CD8-positive, alpha-beta memory T cell (primary cell): ENCODE measurements around the gene ADAMTS7. TPM values are rescaled to one million over a fixed set of nuclear protein-coding genes. Genes with fewer than 3 reads are reported as not detected.

Experiments
- CTCF ChIA-PET: fragments of 350-600 bp; sonication (Branson Sonifier 250); formaldehyde crosslinking; loops from one replicate; lab custom pipeline; 2021; ENCODE audit warnings: antibody characterized with exemption; lab: Charles Lee
- POLR2A ChIA-PET: fragments of 350-600 bp; sonication (Branson Sonifier 250); formaldehyde crosslinking; loops from one replicate; lab custom pipeline; 2021; ENCODE audit warnings: antibody characterized with exemption; lab: Charles Lee
- DNase-seq, 5 donors: peaks; one replicate each; pipeline versions ENCODE4 v3.0.0 to v3.0.0-alpha.2; 2020 to 2022; ENCODE audit warnings: mixed read lengths in 1 of 5
- H3K27ac ChIP-seq: one replicate; pipeline ENCODE4 v1.7.0; 2013; ENCODE audit warnings: low read depth, mild to moderate bottlenecking, low read length, moderate library complexity
- H3K27me3 ChIP-seq: 2 replicates; pipeline ENCODE4 v1.7.0; 2013; ENCODE audit warnings: low read length, mild to moderate bottlenecking; ENCODE audit not compliant: insufficient read depth, poor library complexity, severe bottlenecking
- H3K36me3 ChIP-seq: 2 replicates; pipeline ENCODE4 v1.7.0; 2013; ENCODE audit warnings: mild to moderate bottlenecking, low read length, moderate library complexity; ENCODE audit not compliant: insufficient read depth
- H3K4me1 ChIP-seq: 2 replicates; pipeline ENCODE4 v1.7.0; 2013; ENCODE audit warnings: mild to moderate bottlenecking, low read length, moderate library complexity; ENCODE audit not compliant: insufficient read depth
- H3K4me3 ChIP-seq: 2 replicates; pipeline ENCODE4 v1.7.0; 2013; ENCODE audit warnings: mild to moderate bottlenecking, low read length
- H3K9me3 ChIP-seq: 2 replicates; pipeline ENCODE4 v1.7.0; 2013; ENCODE audit warnings: mild to moderate bottlenecking, low read length
- H3K27ac Mint-ChIP-seq, 8 donors: one replicate each; pipeline ENCODE4 v1.8.0; 2020 to 2021; ENCODE audit warnings: mixed read lengths in 8 of 8, mild to moderate bottlenecking in 6 of 8, inconsistent platforms in 3 of 8, moderate library complexity in 3 of 8
- H3K27me3 Mint-ChIP-seq, 2 donors: one replicate each; pipeline ENCODE4 v1.8.0; 2020 to 2021; ENCODE audit warnings: mixed read lengths in 2 of 2, mild to moderate bottlenecking in 1 of 2, moderate library complexity in 1 of 2
- H3K36me3 Mint-ChIP-seq, 3 donors: one replicate each; pipeline ENCODE4 v1.8.0; 2020 to 2021; ENCODE audit warnings: mixed read lengths in 3 of 3, inconsistent platforms in 1 of 3, mild to moderate bottlenecking in 1 of 3
- H3K4me1 Mint-ChIP-seq, 3 donors: one replicate each; pipeline ENCODE4 v1.8.0; 2020 to 2021; ENCODE audit warnings: mixed read lengths in 3 of 3, inconsistent platforms in 1 of 3, mild to moderate bottlenecking in 1 of 3
- H3K4me3 Mint-ChIP-seq, 7 donors: one replicate each; pipeline ENCODE4 v1.8.0; 2020 to 2021; ENCODE audit warnings: mixed read lengths in 7 of 7, mild to moderate bottlenecking in 6 of 7, moderate library complexity in 4 of 7, inconsistent platforms in 2 of 7
- H3K9me3 Mint-ChIP-seq, 5 donors: one replicate each; pipeline ENCODE4 v1.8.0; 2020 to 2022; ENCODE audit warnings: mixed read lengths in 5 of 5, mild to moderate bottlenecking in 3 of 5, moderate library complexity in 2 of 5, inconsistent platforms in 1 of 5
- polyA plus RNA-seq: library from polyadenylated mRNA; unstranded; fragments of 300-500 nt; fragmentation: Illumina TruSeq; gene quantifications from one replicate; pipeline ENCODE4 v1.2.3, GENCODE V29; 2021
- total RNA-seq, 2 experiments: library from RNA; stranded (reverse); gene quantifications; one replicate each; pipeline ENCODE4 v1.2.3, GENCODE V29; 2021

The ADAMTS7 gene
- total and polyA plus RNA-seq, 3 experiments from 2014 or later: 0.07 to 0.13 TPM; not detected in 1

DNA sequence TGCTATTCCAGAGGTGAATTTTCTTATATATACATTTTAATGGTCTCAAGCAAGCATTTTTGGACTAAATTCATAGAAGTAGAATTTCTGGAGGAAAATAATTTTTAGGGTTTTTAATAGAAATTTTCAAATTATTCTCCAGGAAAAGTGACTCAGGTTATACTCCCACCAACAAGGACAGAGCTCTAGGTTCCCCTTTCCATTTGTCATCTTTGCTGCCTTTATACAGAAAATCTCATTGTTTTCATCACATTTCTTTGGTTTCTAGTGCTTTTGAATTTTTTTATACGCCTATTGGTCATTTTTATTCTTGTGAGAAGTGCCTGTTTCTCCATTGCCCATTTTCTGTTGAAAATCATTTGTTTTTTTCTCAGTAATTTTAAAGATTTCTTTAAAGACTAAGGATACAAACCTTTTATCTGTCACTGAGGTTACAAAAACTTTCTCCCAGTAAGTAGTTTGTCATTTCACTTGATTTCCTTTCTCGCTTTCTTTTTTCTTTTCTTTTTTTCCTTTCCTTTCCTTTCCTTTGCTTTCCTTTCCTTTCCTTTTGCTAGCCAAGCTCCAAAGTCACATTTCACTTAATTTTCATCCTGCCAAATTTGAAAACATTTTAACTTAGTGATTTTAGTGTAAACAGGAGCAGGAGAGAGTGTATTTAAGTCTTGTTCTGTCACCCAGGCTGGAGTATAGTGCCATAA is 93.2 kb downstream of the ADAMTS7 start:
- Mint-ChIP-seq H3K27ac (no peak overlapping the region), H3K27me3 (peaks cover 15 to 33% of the 10 kb centered on the region in 2 donors), H3K4me1 (no peaks in the 10 kb centered on the region), H3K4me3 (no peak overlapping the region), H3K36me3 (peaks cover 0 to 4% (median 0%) of the 10 kb centered on the region in 3 donors), H3K9me3 (peaks cover 0 to 3% (median 0%) of the 10 kb centered on the region in 5 donors)
- no peak overlapping the region for H3K27ac ChIP-seq
- ChIA-PET POLR2A (no interaction called here), CTCF (interaction anchor here (1.7 kb wide), 1 partner anchor 9 kb away, joined by 6 read pairs; no protein-coding TSS in a partner anchor)
- no peaks in the 10 kb centered on the region for H3K27me3 ChIP-seq
- no peaks in the 10 kb centered on the region for H3K9me3 ChIP-seq
- no peaks in the 10 kb centered on the region for H3K4me1 ChIP-seq
- H3K36me3 ChIP-seq: no peaks in the 10 kb centered on the region
- DNase-seq: no peak
- no peak overlapping the region for H3K4me3 ChIP-seq

DNA sequence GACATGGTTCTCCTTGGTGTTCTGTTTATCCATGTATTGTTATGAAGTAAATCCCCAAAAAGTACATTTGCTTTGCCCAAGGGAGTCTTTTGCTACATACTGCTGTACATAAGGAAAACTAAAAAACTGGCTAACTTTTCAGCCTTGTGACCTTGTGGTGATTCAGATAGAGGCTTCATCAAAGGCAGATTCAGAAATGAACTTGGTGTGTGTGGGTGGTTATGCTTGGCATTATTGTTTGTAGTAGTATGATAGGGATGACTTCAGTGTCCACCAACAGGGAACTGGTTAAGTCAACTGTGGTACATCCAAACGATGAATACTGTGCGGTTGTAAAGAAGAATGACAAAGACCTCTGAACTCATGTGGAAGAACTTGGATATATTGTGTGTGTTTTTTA is 94.6 kb downstream of the ADAMTS7 start:
- Histone ChIP-seq H3K27ac (no peak overlapping the region), H3K27me3 (no peaks in the 10 kb centered on the region), H3K4me3 (no peak overlapping the region), H3K36me3 (no peaks in the 10 kb centered on the region), H3K4me1 (no peaks in the 10 kb centered on the region), H3K9me3 (no peaks in the 10 kb centered on the region)
- H3K9me3 Mint-ChIP-seq: peaks cover 0 to 3% (median 0%) of the 10 kb centered on the region in 5 donors
- no peak overlapping the region for H3K27ac Mint-ChIP-seq
- H3K4me3 Mint-ChIP-seq: no peak overlapping the region
- H3K36me3 Mint-ChIP-seq: peaks cover 0 to 4% (median 0%) of the 10 kb centered on the region in 3 donors
- peaks cover 14 to 33% of the 10 kb centered on the region in 2 donors for H3K27me3 Mint-ChIP-seq
- DNase-seq: no peak
- POLR2A ChIA-PET: no interaction called here
- no peaks in the 10 kb centered on the region for H3K4me1 Mint-ChIP-seq
- CTCF ChIA-PET: no interaction called here

DNA sequence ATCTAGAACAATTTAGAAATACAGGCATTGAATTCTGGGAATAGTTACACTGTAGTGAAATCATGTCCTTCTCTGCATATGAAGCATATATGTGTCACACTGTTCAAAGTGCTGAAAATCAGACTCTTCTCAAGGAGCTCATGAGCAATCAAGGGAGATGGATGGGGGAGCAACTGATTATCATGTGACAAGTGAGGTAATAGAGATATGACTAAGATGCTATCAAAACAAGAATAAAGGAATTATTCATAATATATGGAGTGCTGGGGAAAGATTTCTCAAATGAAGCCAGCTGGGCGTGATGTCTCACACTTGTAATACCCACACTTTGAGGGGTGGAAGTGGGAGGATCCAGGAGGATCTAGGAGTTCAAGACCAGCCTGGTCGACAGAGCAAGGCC is 95.3 kb downstream of the ADAMTS7 start:
- no peaks in the 10 kb centered on the region for H3K9me3 ChIP-seq
- CTCF ChIA-PET: no interaction called here
- Mint-ChIP-seq H3K36me3 (peaks cover 0 to 4% (median 0%) of the 10 kb centered on the region in 3 donors), H3K4me3 (no peak overlapping the region), H3K9me3 (peaks cover 0 to 3% (median 0%) of the 10 kb centered on the region in 5 donors), H3K27me3 (peaks cover 14 to 33% of the 10 kb centered on the region in 2 donors), H3K27ac (no peak overlapping the region), H3K4me1 (no peaks in the 10 kb centered on the region)
- POLR2A ChIA-PET: no interaction called here
- no peaks in the 10 kb centered on the region for H3K36me3 ChIP-seq
- no peak overlapping the region for H3K4me3 ChIP-seq
- H3K27me3 ChIP-seq: no peaks in the 10 kb centered on the region
- DNase-seq: no peak
- no peak overlapping the region for H3K27ac ChIP-seq
- no peaks in the 10 kb centered on the region for H3K4me1 ChIP-seq

DNA sequence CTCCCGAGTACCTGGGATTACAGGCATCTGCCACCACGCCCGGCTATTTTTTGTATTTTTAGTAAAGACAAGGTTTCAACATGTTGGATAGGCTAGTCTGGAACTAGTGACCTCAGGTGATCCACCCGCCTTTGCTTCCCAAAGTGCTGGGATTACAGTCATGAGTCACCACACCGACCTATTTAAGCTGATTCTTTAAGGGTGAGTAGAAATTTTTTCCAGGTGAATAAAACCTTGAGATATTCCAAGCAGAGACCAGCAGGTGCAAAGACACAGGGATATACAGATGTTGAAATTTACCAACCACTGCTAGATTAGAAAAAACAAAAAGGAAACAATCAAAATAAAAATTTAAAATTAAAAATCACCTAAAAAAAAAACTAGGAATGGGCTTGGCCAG is 95.8 kb downstream of the ADAMTS7 start:
- no peak overlapping the region for H3K4me3 Mint-ChIP-seq

DNA sequence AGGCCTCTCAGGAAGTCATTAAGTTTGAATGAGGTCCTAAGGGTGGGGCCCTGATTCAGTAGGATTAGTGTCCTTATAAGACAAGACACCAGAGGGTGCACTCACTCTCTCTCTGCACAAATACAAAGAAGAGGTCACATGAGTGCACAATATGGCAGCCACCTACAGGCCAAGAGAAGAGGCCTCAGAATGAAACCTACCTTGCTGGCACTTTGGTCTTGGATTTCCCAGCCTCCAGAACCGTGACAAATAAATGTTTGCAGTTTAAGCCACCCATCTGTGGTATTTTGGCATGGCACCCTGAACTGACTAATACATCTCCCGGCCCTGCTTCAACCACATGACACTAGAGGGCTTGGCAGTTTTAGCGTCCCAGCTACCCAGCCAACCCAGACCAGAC is 96.4 kb downstream of the ADAMTS7 start:
- no peak overlapping the region for H3K27ac Mint-ChIP-seq
- Histone ChIP-seq H3K4me3 (no peak overlapping the region), H3K27me3 (no peaks in the 10 kb centered on the region), H3K9me3 (no peaks in the 10 kb centered on the region), H3K36me3 (no peaks in the 10 kb centered on the region), H3K4me1 (no peaks in the 10 kb centered on the region), H3K27ac (no peak overlapping the region)
- no peak overlapping the region for H3K4me3 Mint-ChIP-seq
- ChIA-PET POLR2A (no interaction called here), CTCF (no interaction called here)
- H3K27me3 Mint-ChIP-seq: peaks cover 14 to 42% of the 10 kb centered on the region in 2 donors
- peaks cover 0 to 3% (median 0%) of the 10 kb centered on the region in 5 donors for H3K9me3 Mint-ChIP-seq
- DNase-seq: no peak
- H3K4me1 Mint-ChIP-seq: no peaks in the 10 kb centered on the region
- H3K36me3 Mint-ChIP-seq: peaks cover 0 to 4% (median 0%) of the 10 kb centered on the region in 3 donors

More for the DNA sequence above, 95.8 kb downstream of the ADAMTS7 start:
- no peaks in the 10 kb centered on the region for H3K4me1 Mint-ChIP-seq
- Histone ChIP-seq H3K9me3 (no peaks in the 10 kb centered on the region), H3K4me3 (no peak overlapping the region), H3K27me3 (no peaks in the 10 kb centered on the region), H3K4me1 (no peaks in the 10 kb centered on the region), H3K27ac (no peak overlapping the region), H3K36me3 (no peaks in the 10 kb centered on the region)
- peaks cover 0 to 4% (median 0%) of the 10 kb centered on the region in 3 donors for H3K36me3 Mint-ChIP-seq
- CTCF ChIA-PET: no interaction called here
- peaks cover 0 to 3% (median 0%) of the 10 kb centered on the region in 5 donors for H3K9me3 Mint-ChIP-seq
- no peak for DNase-seq
- peaks cover 14 to 36% of the 10 kb centered on the region in 2 donors for H3K27me3 Mint-ChIP-seq
- POLR2A ChIA-PET: no interaction called here
- H3K27ac Mint-ChIP-seq: no peak overlapping the region

DNA sequence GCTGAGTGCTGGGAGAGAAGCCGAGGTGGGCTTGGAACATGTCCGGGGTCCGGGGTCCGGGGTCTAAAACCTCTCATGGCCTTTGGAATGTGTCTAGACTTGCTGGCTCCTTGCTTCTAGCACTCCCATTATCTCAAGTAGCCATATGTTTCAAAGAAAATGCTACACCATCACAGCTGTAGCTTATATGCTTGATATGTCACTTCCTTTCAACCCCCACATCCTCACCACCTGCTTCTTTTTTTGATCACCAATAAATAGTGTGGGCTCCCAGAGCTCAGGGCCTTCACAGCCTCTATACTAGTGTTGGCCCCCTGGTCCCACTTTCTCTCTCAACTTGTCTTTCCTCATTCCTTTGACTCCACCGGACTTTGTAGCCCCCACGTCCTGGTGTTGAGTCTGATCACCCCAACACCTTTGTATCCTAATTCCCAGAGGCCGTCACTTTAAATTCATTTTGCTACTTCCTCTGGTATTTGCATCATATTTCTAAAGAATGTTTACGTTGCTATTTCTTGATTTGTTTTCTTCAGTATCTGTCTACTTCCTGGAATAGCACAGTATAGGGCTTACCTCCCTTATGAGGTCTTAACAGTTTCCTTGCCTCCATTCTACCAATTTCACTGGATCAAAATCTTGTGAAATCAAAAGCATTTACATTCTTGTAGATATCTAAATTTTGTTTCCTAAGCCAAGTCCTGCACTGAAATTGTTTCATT is 98.3 kb downstream of the ADAMTS7 start:
- Histone ChIP-seq H3K36me3 (no peaks in the 10 kb centered on the region), H3K9me3 (no peaks in the 10 kb centered on the region), H3K27me3 (peaks cover 4% of the 10 kb centered on the region), H3K4me3 (no peak overlapping the region), H3K27ac (no peak overlapping the region), H3K4me1 (no peaks in the 10 kb centered on the region)
- no peak for DNase-seq
- POLR2A ChIA-PET: no interaction called here
- Mint-ChIP-seq H3K27ac (no peak overlapping the region), H3K9me3 (peaks cover 0 to 3% (median 0%) of the 10 kb centered on the region in 5 donors), H3K4me3 (no peak overlapping the region), H3K36me3 (peaks cover 0 to 4% (median 0%) of the 10 kb centered on the region in 3 donors), H3K4me1 (peaks cover 5 to 7% (median 6%) of the 10 kb centered on the region in 3 donors), H3K27me3 (peaks cover 9 to 40% of the 10 kb centered on the region in 2 donors)
- CTCF ChIA-PET: interaction anchor here (1.2 kb wide), 1 partner anchor 94 kb away, joined by 3 read pairs; no protein-coding TSS in a partner anchor

DNA sequence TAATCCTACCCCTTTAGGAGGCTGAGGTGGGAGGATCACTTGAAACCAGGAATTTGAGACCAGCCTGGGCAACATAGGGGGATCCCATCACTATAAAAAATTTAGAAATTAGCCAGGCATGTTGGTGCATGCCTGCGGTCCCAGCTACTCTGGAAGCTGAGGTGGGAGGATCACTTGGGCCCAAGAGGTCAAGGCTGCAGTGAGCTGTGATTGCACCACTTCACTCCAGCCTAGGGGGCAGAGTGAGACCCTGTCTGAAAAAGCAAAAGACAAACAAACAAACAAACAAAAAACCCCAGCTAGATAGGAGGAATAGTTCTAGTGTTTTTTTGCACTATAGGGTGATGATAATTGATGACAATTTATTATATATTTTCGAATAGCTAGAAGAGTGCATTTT is 99.6 kb downstream of the ADAMTS7 start:
- no peaks in the 10 kb centered on the region for H3K9me3 ChIP-seq
- H3K27me3 ChIP-seq: peaks cover 4% of the 10 kb centered on the region
- ChIA-PET CTCF (no interaction called here), POLR2A (no interaction called here)
- H3K4me1 ChIP-seq: no peaks in the 10 kb centered on the region
- Mint-ChIP-seq H3K4me1 (peaks cover 5 to 7% (median 6%) of the 10 kb centered on the region in 3 donors), H3K9me3 (peaks cover 0 to 3% (median 0%) of the 10 kb centered on the region in 5 donors), H3K27me3 (peaks cover 7 to 41% of the 10 kb centered on the region in 2 donors), H3K27ac (no peak overlapping the region), H3K4me3 (no peak overlapping the region), H3K36me3 (peaks cover 0 to 4% (median 0%) of the 10 kb centered on the region in 3 donors)
- no peak for DNase-seq
- no peaks in the 10 kb centered on the region for H3K36me3 ChIP-seq
- no peak overlapping the region for H3K27ac ChIP-seq
- H3K4me3 ChIP-seq: no peak overlapping the region
